Skeletal muscle tissue (tissue), 4 donors: ENCODE data around the gene FAM120A. TPM values are rescaled to one million over a fixed set of nuclear protein-coding genes. Genes with fewer than 3 reads are reported as not detected.

Experiments used
- H3K27ac ChIP-seq: one replicate; pipeline ENCODE4 v1.7.0; 2013; ENCODE audit warnings: mild to moderate bottlenecking, low read depth, low read length, inconsistent platforms
- H3K27me3 ChIP-seq, 3 donors: one replicate each; pipeline ENCODE4 v1.7.0; 2013; ENCODE audit warnings: low read length in 3 of 3; ENCODE audit not compliant: control insufficient read depth in 3 of 3, insufficient read depth in 3 of 3
- H3K36me3 ChIP-seq, 3 donors: one replicate each; pipeline ENCODE4 v1.7.0; 2013; ENCODE audit warnings: low read length in 3 of 3; ENCODE audit not compliant: control insufficient read depth in 3 of 3, insufficient read depth in 3 of 3
- H3K4me1 ChIP-seq, 3 donors: one replicate each; pipeline ENCODE4 v1.7.0; 2013; ENCODE audit warnings: low read length in 3 of 3, mild to moderate bottlenecking in 3 of 3; ENCODE audit not compliant: control insufficient read depth in 3 of 3, insufficient read depth in 3 of 3
- H3K4me3 ChIP-seq, 3 donors: one replicate each; pipeline ENCODE4 v1.7.0; 2013; ENCODE audit warnings: low read length in 3 of 3
- H3K9ac ChIP-seq, 3 donors: one replicate each; pipeline ENCODE4 v1.7.0; 2013; ENCODE audit warnings: low read length in 3 of 3, mild to moderate bottlenecking in 3 of 3, moderate library complexity in 2 of 3, low read depth in 1 of 3
- H3K9me3 ChIP-seq, 3 donors: one replicate each; pipeline ENCODE4 v1.7.0; 2013; ENCODE audit warnings: low read length in 3 of 3; ENCODE audit not compliant: control insufficient read depth in 3 of 3
- total RNA-seq: library from RNA; depleted of rRNA; stranded (reverse); fragments of >200 nt; gene quantifications from one replicate; pipeline ENCODE4 v1.2.3, GENCODE V29; 2014
- donor health status: Osteomylitis.

Gene FAM120A
- total RNA-seq, 1 donor from 2014 or later: 111 TPM

DNA sequence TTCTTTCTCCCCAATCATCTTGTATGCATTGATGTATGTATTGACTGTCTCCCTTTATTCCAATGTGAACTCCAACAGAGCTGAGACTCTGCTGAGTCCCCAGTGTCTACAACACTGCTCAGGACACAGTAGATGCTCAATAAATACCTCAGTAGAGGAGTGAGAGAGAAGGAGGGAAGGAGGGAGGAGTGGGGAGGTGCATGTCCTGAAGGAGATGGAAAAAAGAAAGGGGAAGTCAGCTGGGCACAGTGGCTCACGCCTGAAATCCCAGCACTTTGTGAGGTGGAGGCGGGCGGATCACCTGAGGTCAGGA is 122.0 kb downstream of the FAM120A start:
- Histone ChIP-seq H3K27me3 (no peaks in the 10 kb centered on the region), H3K9ac (no peak overlapping the region), H3K36me3 (no peaks in the 10 kb centered on the region), H3K4me1 (peaks cover 21 to 27% (median 21%) of the 10 kb centered on the region in 3 donors), H3K27ac (no peak overlapping the region), H3K9me3 (no peaks in the 10 kb centered on the region), H3K4me3 (no peak overlapping the region)

GRCh38 chr9:93574091-93574899 is 122.8 kb downstream of the FAM120A start:
- Histone ChIP-seq H3K4me3 (no peak overlapping the region), H3K4me1 (peaks cover 29 to 33% (median 29%) of the 10 kb centered on the region in 3 donors), H3K27me3 (no peaks in the 10 kb centered on the region), H3K9me3 (no peaks in the 10 kb centered on the region), H3K36me3 (no peaks in the 10 kb centered on the region), H3K27ac (no peak overlapping the region), H3K9ac (peak overlapping the region in 1 of 3 donors; percentile 80)

GRCh38 chr9:93574900-93575795 is 123.7 kb downstream of the FAM120A start:
- Histone ChIP-seq H3K4me1 (peaks cover 34 to 42% (median 37%) of the 10 kb centered on the region in 3 donors), H3K27ac (peak overlapping the region; percentile 88), H3K27me3 (no peaks in the 10 kb centered on the region), H3K4me3 (peak overlapping the region; percentile 74 to 82 (median 79)), H3K9ac (peak overlapping the region; percentile 70 to 87 (median 80)), H3K9me3 (no peaks in the 10 kb centered on the region), H3K36me3 (no peaks in the 10 kb centered on the region)

DNA sequence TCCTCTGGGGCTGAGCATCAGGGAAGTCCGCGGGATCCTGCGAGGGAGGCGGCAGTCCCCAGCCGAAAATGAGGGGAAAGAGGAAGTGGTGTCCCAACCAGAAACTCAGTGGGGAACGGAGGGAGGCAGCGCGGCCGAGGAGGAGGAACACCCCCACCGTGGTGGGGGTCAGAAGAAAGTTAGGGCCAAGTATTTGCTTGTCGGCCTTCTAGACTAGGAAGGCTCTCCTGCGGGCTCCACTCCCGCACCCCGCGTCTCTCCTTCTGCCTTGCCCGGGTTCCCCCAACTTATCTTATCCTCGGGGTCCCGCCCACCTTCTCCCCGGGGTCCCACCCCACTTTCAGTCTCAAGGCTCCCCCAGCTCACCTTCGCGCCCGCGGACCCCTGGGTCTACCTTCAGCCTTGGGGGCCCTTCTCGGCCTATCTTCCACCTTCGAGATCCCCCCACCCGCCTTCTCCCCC is 124.3 kb downstream of the FAM120A start:
- H3K9me3 ChIP-seq: no peaks in the 10 kb centered on the region
- peak overlapping the region; percentile 74 to 82 (median 79) for H3K4me3 ChIP-seq
- H3K27ac ChIP-seq: peak overlapping the region; percentile 88
- H3K36me3 ChIP-seq: no peaks in the 10 kb centered on the region
- peaks cover 40 to 47% (median 44%) of the 10 kb centered on the region in 3 donors for H3K4me1 ChIP-seq
- no peaks in the 10 kb centered on the region for H3K27me3 ChIP-seq
- H3K9ac ChIP-seq: peak overlapping the region; percentile 70 to 87 (median 80)

GRCh38 chr9:93576258-93577077 is 125.0 kb downstream of the FAM120A start, which contains the start of gene PHF2:
Gene PHF2, plus strand, starts transcription at chr9:93576584. Its CDS starts 190 bp downstream, at chr9:93576774.
- H3K27ac ChIP-seq: peak within 1 kb of the TSS; percentile 88
- H3K4me1 ChIP-seq: peaks cover 44 to 53% (median 51%) of the 10 kb centered on the region in 3 donors
- H3K9me3 ChIP-seq: no peaks in the 10 kb centered on the region
- H3K4me3 ChIP-seq: peak within 1 kb of the TSS; percentile 75 to 82 (median 81)
- H3K9ac ChIP-seq: peak within 1 kb of the TSS; percentile 79 to 90 (median 80)
- no peaks in the 10 kb centered on the region for H3K36me3 ChIP-seq
- no peaks in the 10 kb centered on the region for H3K27me3 ChIP-seq

DNA sequence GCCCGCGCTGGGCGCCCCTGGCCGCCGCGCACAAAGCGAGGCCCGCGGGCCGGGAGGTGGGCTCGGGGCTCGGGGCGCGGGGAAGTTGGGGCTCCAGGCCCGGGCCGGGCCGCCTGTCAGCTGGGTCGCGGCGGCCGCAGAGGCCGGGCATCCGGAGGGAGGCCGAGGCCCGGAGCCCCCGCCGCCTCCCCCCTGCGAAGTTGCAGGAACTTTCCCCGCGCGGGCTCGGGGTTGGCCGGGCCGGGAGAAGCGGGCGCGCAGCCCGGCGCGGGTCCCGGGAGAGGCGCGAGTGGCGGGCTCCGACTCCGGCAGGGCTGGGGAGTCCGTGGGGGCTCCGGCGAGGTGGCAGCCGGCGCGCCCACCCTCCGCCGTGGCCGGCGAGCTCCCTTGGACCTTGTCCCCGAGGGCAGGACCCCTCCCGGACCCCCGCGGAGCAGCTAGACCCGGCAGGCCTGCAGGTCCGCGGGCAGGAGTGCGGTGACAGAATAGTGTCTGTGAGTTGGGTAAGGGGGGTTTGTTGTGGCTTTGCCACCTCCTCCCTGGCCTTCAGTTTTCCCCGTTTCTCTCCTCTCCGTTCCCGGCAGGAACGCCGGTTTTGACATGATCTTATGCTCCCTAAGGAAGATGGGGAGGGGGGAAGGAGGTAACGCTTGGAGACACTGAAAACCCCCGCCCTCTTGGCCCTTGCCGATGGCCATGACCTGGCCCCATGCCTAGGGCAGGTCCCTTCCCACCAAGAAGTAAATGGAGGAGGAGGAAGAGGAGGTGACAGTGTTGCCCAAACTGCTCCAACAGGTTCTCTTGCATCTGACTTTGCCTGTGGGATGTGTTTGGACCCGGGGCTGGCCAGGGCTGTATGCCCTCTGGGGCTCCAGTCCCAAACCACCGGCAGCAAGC is 125.8 kb downstream of the FAM120A start:
- Histone ChIP-seq H3K4me1 (peaks cover 47 to 61% (median 59%) of the 10 kb centered on the region in 3 donors), H3K9me3 (no peaks in the 10 kb centered on the region), H3K27me3 (no peaks in the 10 kb centered on the region), H3K9ac (peak overlapping the region; percentile 70 to 90 (median 79)), H3K4me3 (peak overlapping the region; percentile 75 to 81 (median 77)), H3K27ac (peak overlapping the region; percentile 75), H3K36me3 (no peaks in the 10 kb centered on the region)

GRCh38 chr9:93577975-93578682 is 126.6 kb downstream of the FAM120A start:
- Histone ChIP-seq H3K27ac (peak overlapping the region; percentile 75), H3K36me3 (no peaks in the 10 kb centered on the region), H3K4me1 (peaks cover 50 to 64% (median 63%) of the 10 kb centered on the region in 3 donors), H3K27me3 (no peaks in the 10 kb centered on the region), H3K4me3 (peak overlapping the region; percentile 75 to 81 (median 77)), H3K9me3 (no peaks in the 10 kb centered on the region), H3K9ac (peak overlapping the region; percentile 70 to 90 (median 79))

GRCh38 chr9:93578844-93579243 is 127.4 kb downstream of the FAM120A start:
- Histone ChIP-seq H3K27ac (no peak overlapping the region), H3K9ac (peak overlapping the region in 2 of 3 donors; percentile 21 to 70), H3K4me1 (peaks cover 50 to 64% (median 63%) of the 10 kb centered on the region in 3 donors), H3K36me3 (no peaks in the 10 kb centered on the region), H3K4me3 (no peak overlapping the region), H3K27me3 (no peaks in the 10 kb centered on the region), H3K9me3 (no peaks in the 10 kb centered on the region)
